NCI-H128 (cell line): Measurements from ENCODE around the gene PLXNA4.
"Not testable (repeated sequence)": the region's sequence is repeated elsewhere in the genome, so short reads cannot be mapped to it uniquely, and the experiment has no call there.

ENCODE experiments used
- DNase-seq: peaks from one replicate; lab custom pipeline; 2025; ENCODE audit not compliant: unreplicated experiment; lab: John Stamatoyannopoulos, UW

Gene PLXNA4

DNA sequence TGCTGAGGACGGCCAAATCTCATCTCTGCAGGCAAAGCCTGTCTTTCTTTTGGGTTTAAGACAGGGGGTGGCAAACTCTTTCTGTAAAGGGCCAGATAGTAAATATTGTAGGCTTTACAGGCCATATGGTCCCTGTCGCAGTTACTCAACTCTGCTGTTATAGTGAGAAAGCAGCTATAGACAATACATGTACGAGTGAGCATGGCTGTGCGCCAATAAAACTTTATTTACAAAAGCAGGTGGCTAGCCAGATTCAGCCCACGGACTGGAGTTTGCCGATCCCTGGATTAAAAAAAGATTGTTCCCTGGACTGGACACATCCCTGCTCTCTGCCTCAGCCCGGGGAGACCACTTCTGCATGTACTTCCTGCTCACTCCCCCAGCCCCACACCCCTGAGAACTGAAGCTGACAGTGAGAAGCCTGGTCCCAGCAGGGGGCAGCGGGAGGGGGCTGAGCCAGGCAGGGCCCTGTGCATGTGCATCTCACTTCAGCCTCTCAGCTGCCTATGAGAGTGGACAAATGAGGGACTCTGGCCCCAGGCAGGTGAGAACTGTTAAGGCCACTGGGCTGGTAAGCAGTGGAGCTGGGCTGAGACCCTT is 392.4 kb downstream of the PLXNA4 start:
- DNase-seq: no peak

GRCh38 chr7:132182992-132183391 is 393.3 kb downstream of the PLXNA4 start:
- DNase-seq: no peak

GRCh38 chr7:132181946-132182685 is 394.2 kb downstream of the PLXNA4 start:
- no peak for DNase-seq

DNA sequence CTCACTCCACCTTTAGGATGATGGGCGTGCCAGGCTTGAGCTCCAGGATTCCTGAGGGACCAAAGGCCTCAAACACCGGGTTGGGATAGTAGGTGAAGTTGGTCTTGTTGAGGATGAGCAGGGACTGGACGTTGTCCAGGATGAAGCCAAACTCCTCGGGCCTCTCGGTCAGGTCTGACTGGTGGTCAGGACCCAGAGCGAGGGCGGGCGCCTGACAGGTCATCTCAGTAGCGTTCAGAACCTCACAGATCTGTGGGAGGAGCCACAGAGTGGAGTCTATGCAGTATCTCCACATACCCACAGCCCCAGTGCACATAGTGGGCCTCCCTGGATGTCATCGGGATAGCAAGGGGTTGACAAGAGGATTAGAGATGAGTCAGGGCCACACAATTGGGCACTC is 394.9 kb downstream of the PLXNA4 start:
- no peak for DNase-seq

GRCh38 chr7:132180481-132180880 is 395.8 kb downstream of the PLXNA4 start:
- DNase-seq: no peak

DNA sequence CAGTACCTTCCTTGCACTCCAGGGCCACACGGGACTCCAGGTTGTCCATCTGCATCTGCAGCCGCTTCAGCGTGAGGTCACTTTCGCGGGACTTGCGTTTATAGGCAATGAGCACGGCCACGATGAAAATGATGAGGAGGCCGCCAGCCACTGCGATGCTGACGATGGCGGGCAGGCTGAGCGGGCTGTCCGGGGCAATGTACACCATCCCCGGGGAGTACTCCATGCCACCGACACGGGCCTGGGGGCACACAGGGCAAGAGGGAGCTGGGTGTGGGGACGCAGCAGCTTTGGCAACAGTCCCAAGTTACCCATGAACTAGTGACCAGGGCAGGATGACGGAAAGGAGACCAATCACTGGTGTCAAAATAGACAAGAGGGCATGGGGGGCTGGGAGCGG is 396.6 kb downstream of the PLXNA4 start:
- no peak for DNase-seq

DNA sequence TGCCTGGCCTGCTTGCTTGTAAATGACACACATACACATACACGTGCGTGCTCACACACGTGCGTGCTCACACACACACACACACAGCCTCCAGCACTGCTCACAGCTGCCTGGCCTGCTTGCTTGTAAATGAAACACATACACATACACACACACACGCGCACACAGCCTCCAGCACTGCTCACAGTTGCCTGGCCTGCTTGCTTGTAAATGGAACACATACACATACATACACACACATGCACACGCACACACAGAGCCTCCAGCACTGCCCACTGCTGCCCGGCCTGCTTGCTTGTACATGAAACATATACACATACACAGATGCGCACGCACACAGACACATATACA is 397.2 kb downstream of the PLXNA4 start:
- no peak for DNase-seq

DNA sequence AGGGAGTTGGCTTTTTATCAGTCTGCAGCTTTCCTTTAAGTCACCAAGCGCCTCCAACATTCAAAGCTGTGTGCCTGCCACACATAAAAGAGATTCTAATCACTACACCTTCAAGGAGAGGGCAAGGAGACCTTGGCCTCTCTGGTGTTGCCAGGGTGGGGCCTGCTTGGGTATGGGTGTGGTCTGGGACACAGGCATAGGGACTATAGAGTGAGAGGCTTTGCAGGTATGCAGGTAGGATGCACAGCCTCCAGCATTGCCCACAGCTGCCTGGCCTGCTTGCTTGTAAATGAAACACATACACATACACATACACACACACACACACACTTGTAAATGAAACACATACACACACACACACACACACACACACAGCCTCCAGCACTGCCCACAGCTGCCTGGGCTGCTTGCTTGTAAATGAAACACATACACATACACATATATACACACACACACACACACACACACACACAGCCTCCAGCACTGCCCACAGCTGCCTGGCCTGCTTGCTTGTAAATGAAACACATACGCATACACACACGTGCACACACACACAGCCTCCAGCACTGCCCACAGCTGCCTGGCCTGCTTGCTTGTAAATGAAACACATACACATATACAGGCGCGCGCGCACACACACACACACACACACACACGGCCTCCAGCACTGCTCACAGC is 397.7 kb downstream of the PLXNA4 start:
- not testable (repeated sequence) for DNase-seq

GRCh38 chr7:132177708-132178401 is 398.4 kb downstream of the PLXNA4 start:
- DNase-seq: no peak

GRCh38 chr7:132176719-132177118 is 399.6 kb downstream of the PLXNA4 start:
- no peak for DNase-seq

DNA sequence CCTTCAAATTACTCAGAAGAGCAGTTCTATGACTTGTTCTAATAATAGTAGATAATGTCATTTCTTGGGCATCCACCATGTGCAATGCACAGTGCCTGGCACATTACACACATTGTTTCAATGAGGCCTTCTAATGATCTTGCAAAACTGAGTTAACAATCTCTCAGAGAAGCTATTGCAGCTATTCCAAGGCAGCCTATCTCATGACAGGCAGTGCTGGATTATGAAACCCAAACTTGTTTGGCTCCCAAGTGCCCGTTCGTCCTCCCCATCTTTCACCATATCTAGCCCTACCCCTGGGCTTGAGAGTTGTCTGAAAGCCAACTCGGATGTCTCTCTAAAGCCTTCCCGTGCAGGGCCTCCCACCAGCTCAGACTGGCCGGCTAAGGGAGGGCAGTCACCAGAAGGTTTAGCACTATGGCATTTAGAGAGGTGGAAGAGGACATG is 405.1 kb downstream of the PLXNA4 start:
- DNase-seq: no peak

GRCh38 chr7:132169730-132170129 is 406.5 kb downstream of the PLXNA4 start:
- no peak for DNase-seq

- DNase-seq: no peak
These were observed 408.0 kb downstream of the PLXNA4 start for GRCh38 chr7:132168239-132168638.

GRCh38 chr7:132165695-132166094 is 410.6 kb downstream of the PLXNA4 start:
- not testable (repeated sequence) for DNase-seq

DNA sequence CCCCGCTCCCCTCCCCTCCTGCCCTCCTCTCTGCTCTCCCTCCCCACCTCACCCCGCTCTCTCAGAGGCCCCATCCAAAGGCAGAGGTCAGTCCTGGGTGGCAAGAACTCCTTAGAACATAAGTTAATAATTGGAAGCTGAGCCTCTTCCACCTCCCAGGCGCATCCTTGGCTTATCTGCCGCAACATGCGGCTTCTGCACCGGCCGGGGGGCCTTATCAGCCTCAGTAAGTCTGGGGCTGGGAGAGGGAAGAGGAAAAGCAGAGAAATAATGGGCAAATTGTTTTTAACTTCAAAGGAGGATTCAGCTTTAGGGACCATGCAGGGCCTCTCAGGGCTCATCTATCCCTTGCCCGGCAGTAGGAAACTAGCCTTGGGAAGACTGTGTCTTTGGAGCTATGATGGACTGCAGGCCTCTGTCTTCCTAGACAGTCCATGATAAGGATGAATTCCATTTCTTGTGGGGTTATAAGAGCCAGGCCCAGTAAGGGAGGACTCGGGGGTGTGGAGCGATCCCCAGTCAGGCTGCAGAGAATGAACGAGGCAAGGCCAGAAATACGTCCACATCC is 411.6 kb downstream of the PLXNA4 start:
- no peak for DNase-seq

DNA sequence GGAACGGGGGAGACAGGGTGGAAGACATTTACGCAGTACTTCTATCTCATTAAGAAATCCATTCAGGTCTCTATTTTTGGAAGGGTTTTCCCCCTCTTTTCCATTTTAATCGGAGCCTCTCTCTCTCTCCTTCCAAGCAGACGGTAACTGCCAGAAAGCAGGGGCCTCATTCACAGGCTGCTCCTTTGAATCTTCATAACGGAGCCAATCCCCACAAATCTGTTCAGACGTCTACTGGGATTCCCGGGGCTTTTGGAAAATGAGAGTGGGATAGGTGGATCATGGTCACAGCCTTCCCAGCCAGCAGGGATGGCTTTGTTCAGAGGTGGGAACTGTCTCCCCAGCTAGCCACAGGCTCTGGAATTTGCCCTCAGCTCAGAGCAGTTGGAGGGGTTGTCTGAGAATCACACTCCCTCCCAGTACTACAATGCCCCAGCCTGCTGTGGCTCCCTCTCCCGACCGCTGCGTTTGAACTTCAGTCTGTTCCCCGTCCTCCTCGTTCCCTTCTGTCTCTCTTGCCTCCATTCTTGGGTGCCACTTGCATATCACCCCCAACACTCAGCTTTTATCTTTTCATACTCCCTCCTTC is 413.6 kb downstream of the PLXNA4 start:
- no peak for DNase-seq

DNA sequence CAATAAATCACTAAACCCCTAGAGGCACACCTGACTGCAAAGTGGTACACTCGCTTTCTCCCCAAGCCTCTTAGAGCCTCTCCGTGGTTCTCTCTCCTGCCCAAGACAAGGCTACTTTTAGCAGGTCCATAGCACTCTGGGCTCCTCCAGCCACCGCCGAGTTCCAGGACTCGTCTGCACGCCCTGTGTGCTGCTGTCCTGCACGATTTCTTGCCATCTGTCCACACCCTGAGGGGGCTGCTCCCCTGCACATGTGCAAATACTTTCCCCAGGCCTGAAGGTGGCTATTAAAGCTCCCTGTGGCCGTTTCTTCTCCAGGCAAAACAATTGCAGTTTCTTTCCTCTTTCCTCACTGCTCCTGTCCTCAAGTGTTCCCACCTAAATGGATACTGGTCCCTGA is 414.3 kb downstream of the PLXNA4 start:
- DNase-seq: no peak

DNA sequence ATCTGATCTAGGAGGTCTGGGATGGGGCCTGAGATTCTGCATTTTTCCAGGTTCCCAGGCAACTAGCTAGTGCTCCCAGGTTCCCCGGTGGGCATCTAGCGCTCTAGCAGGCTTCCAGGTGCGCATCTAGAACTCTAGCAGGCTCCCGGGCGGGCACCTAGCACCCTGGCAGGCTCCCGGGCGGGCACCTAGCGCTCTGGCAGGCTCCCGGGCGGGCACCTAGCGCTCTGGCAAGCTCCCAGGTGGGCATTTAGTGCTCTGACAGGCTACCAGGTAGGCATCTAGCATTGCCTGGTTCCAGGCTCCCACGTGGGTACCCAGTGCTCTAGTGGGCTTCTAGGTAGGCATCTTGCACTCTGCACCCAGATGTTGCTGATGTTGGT is 414.7 kb downstream of the PLXNA4 start:
- no peak for DNase-seq

DNA sequence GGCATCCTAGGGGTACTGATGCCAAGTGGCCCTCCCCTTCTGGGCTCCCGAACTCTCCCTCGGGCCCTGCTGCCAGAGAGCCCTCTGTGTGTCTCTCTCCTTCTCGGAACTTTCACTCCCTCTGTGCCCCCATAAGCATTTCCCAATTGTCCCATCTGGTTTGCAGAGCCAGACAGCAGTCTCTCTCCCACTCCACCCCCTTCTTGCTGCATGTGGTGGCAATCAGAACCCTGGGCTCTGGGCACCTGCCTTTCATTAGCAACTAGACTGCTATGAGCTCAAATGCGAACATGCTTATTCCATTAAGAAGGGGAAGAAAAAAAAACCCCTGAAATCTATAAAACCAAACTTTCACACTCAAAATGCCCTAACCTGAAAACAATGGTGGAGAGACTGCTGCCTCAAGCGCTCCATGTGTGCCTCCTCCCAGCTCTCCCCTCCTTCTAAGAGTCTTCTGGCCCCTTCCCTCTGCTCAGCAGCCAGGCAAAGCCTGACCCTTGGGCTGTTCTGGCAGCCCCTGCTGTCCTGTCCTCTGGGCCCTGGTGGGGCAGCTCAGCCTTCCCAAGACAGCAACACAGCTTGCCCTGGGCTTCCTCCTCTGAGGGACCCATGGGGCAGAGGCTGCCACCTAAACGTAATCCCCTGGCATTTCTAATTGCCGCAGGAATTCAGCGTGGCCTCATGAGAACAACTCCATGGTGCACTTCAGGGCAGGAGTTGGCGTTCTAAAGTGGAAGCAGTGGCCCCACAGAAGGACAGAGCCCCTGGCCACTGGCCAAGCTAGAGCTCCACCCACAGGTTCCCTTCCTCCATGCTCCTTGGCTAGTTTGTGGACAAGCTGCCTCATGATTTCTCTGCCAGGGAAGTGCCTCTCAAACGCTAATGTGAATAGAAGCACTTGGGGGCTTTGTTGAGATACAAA is 415.4 kb downstream of the PLXNA4 start:
- no peak for DNase-seq

- no peak for DNase-seq
These were observed 417.4 kb downstream of the PLXNA4 start for GRCh38 chr7:132158841-132159240.
